Thyroid gland (tissue), 4 donors: ENCODE results near the gene NUP214.

ENCODE experiments used
- CTCF ChIP-seq, 6 experiments: fragments of 200-600 bp in 3 of 6; fragments of 450-650 bp in 3 of 6; sonication (generic) in 3 of 6; IDR thresholded peaks; one replicate each; pipeline ENCODE4 v1.5.1; 2016 to 2019; ENCODE audit warnings: antibody characterized with exemption in 6 of 6, mild to moderate bottlenecking in 2 of 6, inconsistent platforms in 1 of 6, moderate library complexity in 1 of 6
- POLR2A ChIP-seq, 2 donors: fragments of 450-650 bp; IDR thresholded peaks; one replicate each; pipeline ENCODE4 v1.6.1; 2017; ENCODE audit warnings: antibody characterized with exemption in 2 of 2, mild to moderate bottlenecking in 2 of 2, moderate library complexity in 1 of 2

- TF ChIP-seq CTCF (IDR thresholded peaks at IDR 0.05) (no peak), POLR2A (IDR thresholded peaks at IDR 0.05) (no peak)
These were observed 22.4 kb upstream of the NUP214 start for GRCh38 chr9:131103024-131103423.
